Panc1 (cell line): ENCODE data around the gene MACC1. TPM values are rescaled to one million over a fixed set of nuclear protein-coding genes. Genes with fewer than 3 reads are reported as not detected.

Experiments
- ATAC-seq: fragments of 200-7000 bp; cut with Tn5 transposase; 2 replicates; pipeline ENCODE4 v1.9.1; 2020; ENCODE audit warnings: mild to moderate bottlenecking, moderate library complexity
- BruUV-seq: library from RNA; stranded (reverse); fragments of 400-500 nt; replicated peaks from 2 replicates; lab custom pipeline; 2021; lab: Mats Ljungman, UMichigan
- CTCF ChIA-PET: fragments of 300-600 bp; sonication (Branson Sonifier 250); formaldehyde crosslinking; loops from one replicate; lab custom pipeline; 2022; ENCODE audit warnings: antibody characterized with exemption; lab: Charles Lee
- POLR2A ChIA-PET: fragments of 300-600 bp; sonication (Branson Sonifier 250); formaldehyde crosslinking; loops from one replicate; lab custom pipeline; 2022; ENCODE audit warnings: antibody characterized with exemption; lab: Charles Lee
- DNase-seq: peaks from one replicate; pipeline ENCODE4 v3.0.0-alpha.2; 2010; ENCODE audit warnings: low read depth, low spot score
- H3K27ac ChIP-seq: 2 replicates; pipeline ENCODE4 v1.5.1; 2011; ENCODE audit warnings: mild to moderate bottlenecking, low read length, inconsistent platforms
- H3K27me3 ChIP-seq: fragments of 200-500 bp; sonication (Bioruptor generic); 2 replicates; pipeline ENCODE4 v1.6.0; 2014; ENCODE audit warnings: low read length, inconsistent platforms; ENCODE audit not compliant: control insufficient read depth, insufficient read depth
- H3K36me3 ChIP-seq: fragments of 200-500 bp; sonication (Bioruptor generic); 2 replicates; pipeline ENCODE4 v1.5.1; 2014; ENCODE audit warnings: inconsistent platforms, mild to moderate bottlenecking, low read length, moderate library complexity; ENCODE audit not compliant: control insufficient read depth, insufficient read depth
- H3K4me1 ChIP-seq: 2 replicates; pipeline ENCODE4 v1.5.1; 2011; ENCODE audit warnings: inconsistent platforms, mild to moderate bottlenecking, low read length, moderate library complexity; ENCODE audit not compliant: control insufficient read depth, insufficient read depth
- H3K4me3 ChIP-seq, 2 experiments: 2 replicates each; pipeline ENCODE4 v1.5.1; 2011 to 2012; ENCODE audit warnings: low read depth in 2 of 2, low read length in 2 of 2, mild to moderate bottlenecking in 2 of 2, inconsistent platforms in 1 of 2, moderate library complexity in 1 of 2
- H3K9me3 ChIP-seq: fragments of 200-500 bp; sonication (Bioruptor generic); 2 replicates; pipeline ENCODE4 v1.5.1; 2014; ENCODE audit warnings: low read depth, mild to moderate bottlenecking, inconsistent platforms, low read length, moderate library complexity; ENCODE audit not compliant: control insufficient read depth, insufficient read depth
- POLR2AphosphoS5 ChIP-seq: IDR thresholded peaks from 2 replicates; pipeline ENCODE4 v1.6.1; 2012; ENCODE audit warnings: mild to moderate bottlenecking, low read depth, low read length, moderate library complexity
- SIN3A ChIP-seq: IDR thresholded peaks from 2 replicates; pipeline ENCODE4 v1.6.1; 2012; ENCODE audit warnings: low read depth, mild to moderate bottlenecking, low read length, moderate library complexity, borderline replicate concordance; ENCODE audit not compliant: insufficient read depth
- TCF7L2 ChIP-seq: IDR thresholded peaks from 2 replicates; pipeline ENCODE4 v1.6.1; 2011; ENCODE audit warnings: mild to moderate bottlenecking, low read depth, low read length, inconsistent platforms
- in situ Hi-C: cut with HindIII; loops from 2 replicates; pipeline ENCODE4 v1.10.0; 2016; ENCODE audit warnings: low sequenced_read_pairs, low pct_unique_long_range_greater_than_20kb
- intact Hi-C: fragments of 100-400 bp; cut with micrococcal nuclease; formaldehyde crosslinking; loops from one replicate; pipeline ENCODE4 v1.10.0; 2022; ENCODE audit not compliant: unreplicated experiment
- total RNA-seq: library from RNA; stranded (reverse); gene quantifications from one replicate; pipeline ENCODE4 v1.2.1, GENCODE V29; 2021; ENCODE audit not compliant: unreplicated experiment
- TF ChIP-seq, protein P1 (sequence below), 2 experiments: IDR thresholded peaks; 2 replicates each; pipeline ENCODE4 v1.6.1; 2011 to 2012; ENCODE audit warnings: low read depth in 2 of 2, control low read depth in 1 of 2, low read length in 1 of 2, mild to moderate bottlenecking in 1 of 2, moderate library complexity in 1 of 2; ENCODE audit not compliant: insufficient read depth in 1 of 2
- TF ChIP-seq, protein P2 (sequence below): fragments of 450-650 bp; IDR thresholded peaks from 2 replicates; pipeline ENCODE4 v1.5.1; 2017; ENCODE audit warnings: mild to moderate bottlenecking

The MACC1 gene
- total RNA-seq, 1 experiment from 2014 or later, result 0.08 TPM

DNA sequence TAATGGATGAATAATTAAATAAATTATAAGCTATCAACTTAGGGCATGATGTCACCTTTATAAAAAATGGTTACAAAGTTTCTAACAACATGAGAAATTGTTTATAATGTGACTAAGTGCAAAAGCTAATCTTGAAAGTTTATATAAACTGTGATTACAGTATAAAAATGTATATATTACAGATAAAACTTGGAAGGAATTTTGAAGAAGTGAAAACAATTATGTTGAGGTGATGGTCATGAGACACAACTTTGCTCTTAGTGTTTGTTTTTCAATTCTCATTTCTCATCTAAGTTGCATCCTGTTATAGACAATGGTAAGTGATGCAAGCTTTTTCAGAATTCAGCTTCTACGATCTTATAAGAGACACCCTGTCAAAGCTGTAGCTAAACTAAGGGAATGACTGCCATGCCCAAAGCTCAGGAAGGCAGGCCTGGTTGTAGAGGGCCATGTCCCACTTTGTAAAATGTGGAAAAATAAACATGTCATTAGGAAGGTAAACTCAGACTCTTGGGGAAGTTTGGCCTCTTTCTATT lies 23.9 kb downstream of the MACC1 start:
- BruUV-seq, result no TSS peak
- no peaks in the 10 kb centered on the region for H3K36me3 ChIP-seq
- intact Hi-C loops, result no loop called here
- TF ChIP-seq POLR2AphosphoS5 (no peak), SIN3A (no peak)
- TF ChIP-seq, protein P1, sequence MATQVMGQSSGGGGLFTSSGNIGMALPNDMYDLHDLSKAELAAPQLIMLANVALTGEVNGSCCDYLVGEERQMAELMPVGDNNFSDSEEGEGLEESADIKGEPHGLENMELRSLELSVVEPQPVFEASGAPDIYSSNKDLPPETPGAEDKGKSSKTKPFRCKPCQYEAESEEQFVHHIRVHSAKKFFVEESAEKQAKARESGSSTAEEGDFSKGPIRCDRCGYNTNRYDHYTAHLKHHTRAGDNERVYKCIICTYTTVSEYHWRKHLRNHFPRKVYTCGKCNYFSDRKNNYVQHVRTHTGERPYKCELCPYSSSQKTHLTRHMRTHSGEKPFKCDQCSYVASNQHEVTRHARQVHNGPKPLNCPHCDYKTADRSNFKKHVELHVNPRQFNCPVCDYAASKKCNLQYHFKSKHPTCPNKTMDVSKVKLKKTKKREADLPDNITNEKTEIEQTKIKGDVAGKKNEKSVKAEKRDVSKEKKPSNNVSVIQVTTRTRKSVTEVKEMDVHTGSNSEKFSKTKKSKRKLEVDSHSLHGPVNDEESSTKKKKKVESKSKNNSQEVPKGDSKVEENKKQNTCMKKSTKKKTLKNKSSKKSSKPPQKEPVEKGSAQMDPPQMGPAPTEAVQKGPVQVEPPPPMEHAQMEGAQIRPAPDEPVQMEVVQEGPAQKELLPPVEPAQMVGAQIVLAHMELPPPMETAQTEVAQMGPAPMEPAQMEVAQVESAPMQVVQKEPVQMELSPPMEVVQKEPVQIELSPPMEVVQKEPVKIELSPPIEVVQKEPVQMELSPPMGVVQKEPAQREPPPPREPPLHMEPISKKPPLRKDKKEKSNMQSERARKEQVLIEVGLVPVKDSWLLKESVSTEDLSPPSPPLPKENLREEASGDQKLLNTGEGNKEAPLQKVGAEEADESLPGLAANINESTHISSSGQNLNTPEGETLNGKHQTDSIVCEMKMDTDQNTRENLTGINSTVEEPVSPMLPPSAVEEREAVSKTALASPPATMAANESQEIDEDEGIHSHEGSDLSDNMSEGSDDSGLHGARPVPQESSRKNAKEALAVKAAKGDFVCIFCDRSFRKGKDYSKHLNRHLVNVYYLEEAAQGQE (IDR thresholded peaks at IDR 0.05; ENCODE audit: insufficient read depth in 1 of 2, low read depth in 2 of 2, low read length in 1 of 2), result no peak
- no peaks in the 10 kb centered on the region for H3K9me3 ChIP-seq
- CTCF ChIA-PET, result no interaction called here
- H3K4me1 ChIP-seq, result no peaks in the 10 kb centered on the region
- H3K27ac ChIP-seq, result no peak overlapping the region
- H3K4me3 ChIP-seq, result no peak overlapping the region
- no peak for ATAC-seq
- in situ Hi-C loops, result no loop called here
- DNase-seq, result no peak
- no peaks in the 10 kb centered on the region for H3K27me3 ChIP-seq
- POLR2A ChIA-PET, result no interaction called here

DNA sequence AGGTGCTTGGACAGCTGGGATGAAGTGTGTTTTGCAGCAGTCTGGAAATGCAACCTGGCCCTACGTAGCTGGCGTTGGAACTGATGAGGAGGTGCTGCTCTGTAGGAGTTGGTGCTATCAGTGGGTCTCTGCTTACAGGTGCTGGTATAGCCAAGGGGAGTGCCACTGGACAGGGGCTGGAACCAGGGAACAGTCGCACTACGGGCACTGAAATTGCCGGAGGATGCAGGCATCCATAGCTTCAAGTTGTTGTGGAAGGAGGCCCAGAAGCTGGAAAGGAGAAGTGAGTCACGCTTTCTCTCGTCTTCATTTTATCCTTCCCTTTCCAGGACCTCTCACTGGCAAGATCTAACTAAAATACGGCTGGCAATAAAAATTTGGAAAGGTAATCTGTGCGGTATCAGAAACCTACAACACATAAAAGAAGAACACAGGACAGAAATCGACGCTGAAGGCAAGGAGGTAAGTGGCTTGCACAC lies 25.8 kb downstream of the MACC1 start:
- CTCF ChIA-PET, result interaction anchor here (0.8 kb wide), 1 partner anchor 15 kb away, joined by 3 read pairs; no protein-coding TSS in a partner anchor
- BruUV-seq, result no TSS peak

More for the DNA sequence above, 25.8 kb downstream of the MACC1 start:
- intact Hi-C loops (no loop called here), in situ Hi-C loops (no loop called here)
- Histone ChIP-seq H3K9me3 (no peaks in the 10 kb centered on the region), H3K4me3 (no peak overlapping the region), H3K27me3 (no peaks in the 10 kb centered on the region), H3K27ac (no peak overlapping the region), H3K4me1 (no peaks in the 10 kb centered on the region), H3K36me3 (no peaks in the 10 kb centered on the region)
- ATAC-seq (no peak), DNase-seq (no peak)
- TF ChIP-seq, protein P2, sequence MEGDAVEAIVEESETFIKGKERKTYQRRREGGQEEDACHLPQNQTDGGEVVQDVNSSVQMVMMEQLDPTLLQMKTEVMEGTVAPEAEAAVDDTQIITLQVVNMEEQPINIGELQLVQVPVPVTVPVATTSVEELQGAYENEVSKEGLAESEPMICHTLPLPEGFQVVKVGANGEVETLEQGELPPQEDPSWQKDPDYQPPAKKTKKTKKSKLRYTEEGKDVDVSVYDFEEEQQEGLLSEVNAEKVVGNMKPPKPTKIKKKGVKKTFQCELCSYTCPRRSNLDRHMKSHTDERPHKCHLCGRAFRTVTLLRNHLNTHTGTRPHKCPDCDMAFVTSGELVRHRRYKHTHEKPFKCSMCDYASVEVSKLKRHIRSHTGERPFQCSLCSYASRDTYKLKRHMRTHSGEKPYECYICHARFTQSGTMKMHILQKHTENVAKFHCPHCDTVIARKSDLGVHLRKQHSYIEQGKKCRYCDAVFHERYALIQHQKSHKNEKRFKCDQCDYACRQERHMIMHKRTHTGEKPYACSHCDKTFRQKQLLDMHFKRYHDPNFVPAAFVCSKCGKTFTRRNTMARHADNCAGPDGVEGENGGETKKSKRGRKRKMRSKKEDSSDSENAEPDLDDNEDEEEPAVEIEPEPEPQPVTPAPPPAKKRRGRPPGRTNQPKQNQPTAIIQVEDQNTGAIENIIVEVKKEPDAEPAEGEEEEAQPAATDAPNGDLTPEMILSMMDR, result no peak
- TF ChIP-seq, protein P1 (IDR thresholded peaks at IDR 0.05; ENCODE audit: insufficient read depth in 1 of 2, low read depth in 2 of 2, low read length in 1 of 2), result no peak
- TF ChIP-seq POLR2AphosphoS5 (no peak), SIN3A (no peak), TCF7L2 (no peak)
- POLR2A ChIA-PET, result no interaction called here
